Measurements from ENCODE around the gene SPECC1L.

SPECC1L gene

GRCh38 chr22:24450610-24451009 lies 180.0 kb downstream of the SPECC1L start:
- Histone ChIP-seq H3K36me3 (ENCODE audit: low read length) (no peaks in the 10 kb centered on the region), H3K4me2 (ENCODE audit: low read depth, low read length, poor library complexity, severe bottlenecking) (no peak overlapping the region), H3F3A (ENCODE audit: insufficient read depth) (no peaks in the 10 kb centered on the region), H3K9me3 (ENCODE audit: insufficient read depth, low read length) (no peaks in the 10 kb centered on the region), H2AFZ (ENCODE audit: low read depth, low read length, severe bottlenecking) (no peak overlapping the region), H3K9ac (ENCODE audit: low read length) (no peak overlapping the region), H3K27ac (ENCODE audit: low read depth, low read length) (no peak overlapping the region), H3K9me2 (replicated peaks; ENCODE audit: insufficient read depth, low read length) (no peaks in the 10 kb centered on the region), H3K79me2 (ENCODE audit: insufficient read depth, low read length) (no peaks in the 10 kb centered on the region), H4K20me1 (ENCODE audit: low read depth, low read length) (no peaks in the 10 kb centered on the region), H3K4me3 (ENCODE audit: insufficient read depth, low read length, poor library complexity, severe bottlenecking) (no peak overlapping the region), H3K27me3 (ENCODE audit: low read length) (no peaks in the 10 kb centered on the region)
- TF ChIP-seq CTCF (IDR thresholded peaks at IDR 0.05; ENCODE audit: insufficient read depth, low read length, poor library complexity, severe bottlenecking): no peak
- no peak for TF ChIP-seq EZH2phosphoT487 (conservative IDR thresholded peaks at IDR 0.05; ENCODE audit: low read length)

GRCh38 chr22:24451162-24451561 lies 180.5 kb downstream of the SPECC1L start:
- Histone ChIP-seq H3K4me2 (ENCODE audit: low read depth, low read length, poor library complexity, severe bottlenecking) (no peak overlapping the region), H3F3A (ENCODE audit: insufficient read depth) (no peaks in the 10 kb centered on the region), H3K79me2 (ENCODE audit: insufficient read depth, low read length) (no peaks in the 10 kb centered on the region), H3K9me3 (ENCODE audit: insufficient read depth, low read length) (no peaks in the 10 kb centered on the region), H4K20me1 (ENCODE audit: low read depth, low read length) (no peaks in the 10 kb centered on the region), H3K27ac (ENCODE audit: low read depth, low read length) (no peak overlapping the region), H3K9ac (ENCODE audit: low read length) (no peak overlapping the region), H3K4me3 (ENCODE audit: insufficient read depth, low read length, poor library complexity, severe bottlenecking) (no peak overlapping the region), H3K9me2 (replicated peaks; ENCODE audit: insufficient read depth, low read length) (no peaks in the 10 kb centered on the region), H3K27me3 (ENCODE audit: low read length) (no peaks in the 10 kb centered on the region), H3K36me3 (ENCODE audit: low read length) (no peaks in the 10 kb centered on the region), H2AFZ (ENCODE audit: low read depth, low read length, severe bottlenecking) (no peak overlapping the region)
- TF ChIP-seq EZH2phosphoT487 (conservative IDR thresholded peaks at IDR 0.05; ENCODE audit: low read length) (no peak), CTCF (IDR thresholded peaks at IDR 0.05; ENCODE audit: insufficient read depth, low read length, poor library complexity, severe bottlenecking) (no peak)

- Histone ChIP-seq H3K9ac (ENCODE audit: low read length) (no peak overlapping the region), H3K4me3 (ENCODE audit: insufficient read depth, low read length, poor library complexity, severe bottlenecking) (no peak overlapping the region), H3K36me3 (ENCODE audit: low read length) (no peaks in the 10 kb centered on the region), H3K27ac (ENCODE audit: low read depth, low read length) (no peak overlapping the region), H3K9me3 (ENCODE audit: insufficient read depth, low read length) (no peaks in the 10 kb centered on the region), H4K20me1 (ENCODE audit: low read depth, low read length) (no peaks in the 10 kb centered on the region), H2AFZ (ENCODE audit: low read depth, low read length, severe bottlenecking) (no peak overlapping the region), H3K27me3 (ENCODE audit: low read length) (no peaks in the 10 kb centered on the region), H3K9me2 (replicated peaks; ENCODE audit: insufficient read depth, low read length) (no peaks in the 10 kb centered on the region), H3F3A (ENCODE audit: insufficient read depth) (no peaks in the 10 kb centered on the region), H3K4me2 (ENCODE audit: low read depth, low read length, poor library complexity, severe bottlenecking) (no peak overlapping the region), H3K79me2 (ENCODE audit: insufficient read depth, low read length) (no peaks in the 10 kb centered on the region)
- TF ChIP-seq CTCF (IDR thresholded peaks at IDR 0.05; ENCODE audit: insufficient read depth, low read length, poor library complexity, severe bottlenecking) (no peak), EZH2phosphoT487 (conservative IDR thresholded peaks at IDR 0.05; ENCODE audit: low read length) (no peak)
Observed at GRCh38 chr22:24453853-24454252, 183.2 kb downstream of the SPECC1L start.

Data from SU-DHL-6 (cell line).